ENCODE measurements around the gene CYP27B1. TPM values are rescaled to one million over a fixed set of nuclear protein-coding genes. Genes with fewer than 3 reads are reported as not detected.

Gene CYP27B1
- total and polyA plus RNA-seq, 2 donors (not counting 3 experiments of a cell fraction or from before 2014, with no cell fraction given), result 0.62 to 2.7 TPM

GRCh38 chr12:57725851-57726150 lies 41.1 kb downstream of the CYP27B1 start:
- peak overlapping the region in 1 of 3 experiments; percentile 10 for H3K4me3 ChIP-seq (replicated peaks in 1 of 3; ENCODE audit: insufficient read depth in 1 of 3, low read depth in 1 of 3, low read length in 3 of 3)
- peaks cover 7% of the 10 kb centered on the region for H3K4me1 ChIP-seq (ENCODE audit: control insufficient read depth, extremely low read depth, insufficient read depth, low read length)
- no peak for FAIRE-seq
- dilution Hi-C loops (cut with MboI; ENCODE audit: extremely low pct_ligation_motif_present, low sequenced_read_pairs) (no loop called here), intact Hi-C loops (cut with micrococcal nuclease) (loop anchor here (1.0 kb wide), 4 partner anchors 26 to 180 kb away; partner anchors contain the start of genes CDK4, EEF1AKMT3, METTL1 and OS9)
- peak overlapping the region; percentile 54 for H3K4me2 ChIP-seq (ENCODE audit: insufficient read depth, low read length)
- H3K9me3 ChIP-seq (replicated peaks; ENCODE audit: control insufficient read depth, insufficient read depth, low read length), result no peaks in the 10 kb centered on the region
- no peaks in the 10 kb centered on the region for H4K20me1 ChIP-seq (replicated peaks; ENCODE audit: control insufficient read depth, extremely low read depth, insufficient read depth, low read length)
- BruUV-seq (replicated peaks), result no TSS peak
- no peak overlapping the region for H3K9ac ChIP-seq (replicated peaks; ENCODE audit: extremely low read depth, insufficient read depth, low read length)
- H2AFZ ChIP-seq (ENCODE audit: low read depth, low read length), result peak overlapping the region; percentile 56
- no peak for DNase-seq (ENCODE audit: low read depth, low spot score)
- ChIA-PET CTCF (interaction anchor here (0.7 to 4.6 kb wide), 18 partner anchors 9 to 143 kb away, joined by 3 to 48 read pairs (median 6); partner anchors contain the start of genes AGAP2, ARHGEF25, CDK4 and CYP27B1), POLR2A (interaction anchor here (0.6 kb wide), 1 partner anchor 30 kb away, joined by 3 read pairs; no protein-coding TSS in a partner anchor)
- no peaks in the 10 kb centered on the region for H3K79me2 ChIP-seq (ENCODE audit: control insufficient read depth, insufficient read depth, low read length)
- no peak overlapping the region for H3K27ac ChIP-seq (ENCODE audit: insufficient read depth, low read depth, low read length)
- H3K9me1 ChIP-seq (replicated peaks; ENCODE audit: control insufficient read depth, extremely low read depth, insufficient read depth, low read length), result no peaks in the 10 kb centered on the region
- peaks cover 0 to 3% of the 10 kb centered on the region in 2 experiments for H3K27me3 ChIP-seq (ENCODE audit: control insufficient read depth in 2 of 2, insufficient read depth in 2 of 2, low read length in 2 of 2)
- no peak for TF ChIP-seq EZH2 (IDR thresholded peaks at IDR 0.05; ENCODE audit: borderline replicate concordance, low read depth, low read length, severe bottlenecking)
- no peak for TF ChIP-seq FOS (IDR thresholded peaks at IDR 0.05; ENCODE audit: borderline replicate concordance, insufficient read depth, low read length)
- H3K36me3 ChIP-seq (ENCODE audit: control insufficient read depth in 2 of 2, extremely low read depth in 1 of 2, insufficient read depth in 2 of 2, low read length in 2 of 2), result no peaks in the 10 kb centered on the region

GRCh38 chr12:57724936-57725740 lies 41.7 kb downstream of the CYP27B1 start:
- H3K27me3 ChIP-seq (ENCODE audit: control insufficient read depth in 2 of 2, insufficient read depth in 2 of 2, low read length in 2 of 2), result peaks cover 0 to 3% of the 10 kb centered on the region in 2 experiments
- BruUV-seq (replicated peaks), result no TSS peak
- H3K4me1 ChIP-seq (ENCODE audit: control insufficient read depth, extremely low read depth, insufficient read depth, low read length), result peaks cover 7% of the 10 kb centered on the region
- H3K9ac ChIP-seq (replicated peaks; ENCODE audit: extremely low read depth, insufficient read depth, low read length), result no peak overlapping the region
- no peak for FAIRE-seq
- DNase-seq (ENCODE audit: low read depth, low spot score), result no peak
- no peaks in the 10 kb centered on the region for H3K79me2 ChIP-seq (ENCODE audit: control insufficient read depth, insufficient read depth, low read length)
- H3K4me2 ChIP-seq (ENCODE audit: insufficient read depth, low read length), result no peak overlapping the region
- H3K9me1 ChIP-seq (replicated peaks; ENCODE audit: control insufficient read depth, extremely low read depth, insufficient read depth, low read length), result no peaks in the 10 kb centered on the region
- no peak overlapping the region for H3K27ac ChIP-seq (ENCODE audit: insufficient read depth, low read depth, low read length)
- no peak overlapping the region for H2AFZ ChIP-seq (ENCODE audit: low read depth, low read length)
- H3K4me3 ChIP-seq (replicated peaks in 1 of 3; ENCODE audit: insufficient read depth in 1 of 3, low read depth in 1 of 3, low read length in 3 of 3), result no peak overlapping the region
- intact Hi-C loops (cut with micrococcal nuclease) (no loop called here), dilution Hi-C loops (cut with MboI; ENCODE audit: extremely low pct_ligation_motif_present, low sequenced_read_pairs) (no loop called here)
- no peak for TF ChIP-seq FOS (IDR thresholded peaks at IDR 0.05; ENCODE audit: borderline replicate concordance, insufficient read depth, low read length)
- no peak for TF ChIP-seq MAX (IDR thresholded peaks at IDR 0.05; ENCODE audit: insufficient read depth, insufficient read length)
- no peak for TF ChIP-seq EZH2 (IDR thresholded peaks at IDR 0.05; ENCODE audit: borderline replicate concordance, low read depth, low read length, severe bottlenecking)
- TF ChIP-seq MYC (IDR thresholded peaks at IDR 0.05; ENCODE audit: low read depth, low read length), result no peak
- H3K9me3 ChIP-seq (replicated peaks; ENCODE audit: control insufficient read depth, insufficient read depth, low read length), result no peaks in the 10 kb centered on the region
- H3K36me3 ChIP-seq (ENCODE audit: control insufficient read depth in 2 of 2, extremely low read depth in 1 of 2, insufficient read depth in 2 of 2, low read length in 2 of 2), result peaks cover 0 to 3% of the 10 kb centered on the region in 2 experiments
- POLR2A ChIA-PET, result no interaction called here
- no peaks in the 10 kb centered on the region for H4K20me1 ChIP-seq (replicated peaks; ENCODE audit: control insufficient read depth, extremely low read depth, insufficient read depth, low read length)
- CTCF ChIA-PET, result interaction anchor here (1.0 to 4.6 kb wide), 14 partner anchors 11 to 114 kb away, joined by 3 to 48 read pairs (median 8); partner anchors contain the start of genes AGAP2, ARHGEF25, CDK4 and CYP27B1

Measured in endothelial cell of umbilical vein (primary cell).